CD4-positive, alpha-beta T cell treated with Interleukin-17A for 1 hour (primary cell): ENCODE measurements around the gene SHANK2.
"Not testable (repeated sequence)": the region's sequence is repeated elsewhere in the genome, so short reads cannot be mapped to it uniquely, and the experiment has no call there.

ENCODE experiments used
- DNase-seq: peaks from one replicate; pipeline ENCODE4 v3.0.0-alpha.2; 2020

The SHANK2 gene

GRCh38 chr11:71242391-71242790, 10.0 kb downstream of the SHANK2 start:
- no peak for DNase-seq

DNA sequence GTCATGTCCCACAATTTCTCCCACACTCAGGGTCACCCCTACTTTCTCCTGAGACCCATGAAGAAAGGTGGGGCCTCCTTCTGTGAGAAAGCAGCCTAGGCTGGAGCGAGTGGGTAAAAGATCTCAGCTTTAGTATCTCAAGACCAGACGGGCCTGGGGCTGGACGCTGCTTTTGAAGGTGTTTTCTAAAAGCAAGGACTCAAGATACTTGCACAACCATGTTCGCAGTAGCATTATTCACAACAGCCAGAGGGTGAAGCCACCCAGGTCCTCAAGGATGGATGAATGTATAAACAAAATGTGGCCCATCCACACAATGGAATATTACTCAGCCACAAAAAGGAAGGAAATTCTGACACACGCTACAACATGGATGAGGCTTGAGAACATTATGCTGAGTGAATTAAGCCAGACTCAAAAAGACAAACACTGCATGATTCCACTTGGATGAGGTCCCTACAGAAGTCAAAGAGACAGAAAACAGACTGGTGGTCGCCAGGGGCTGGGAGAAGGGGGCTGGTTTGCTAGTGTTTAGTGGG, 10.6 kb downstream of the SHANK2 start:
- DNase-seq, result no peak

DNA sequence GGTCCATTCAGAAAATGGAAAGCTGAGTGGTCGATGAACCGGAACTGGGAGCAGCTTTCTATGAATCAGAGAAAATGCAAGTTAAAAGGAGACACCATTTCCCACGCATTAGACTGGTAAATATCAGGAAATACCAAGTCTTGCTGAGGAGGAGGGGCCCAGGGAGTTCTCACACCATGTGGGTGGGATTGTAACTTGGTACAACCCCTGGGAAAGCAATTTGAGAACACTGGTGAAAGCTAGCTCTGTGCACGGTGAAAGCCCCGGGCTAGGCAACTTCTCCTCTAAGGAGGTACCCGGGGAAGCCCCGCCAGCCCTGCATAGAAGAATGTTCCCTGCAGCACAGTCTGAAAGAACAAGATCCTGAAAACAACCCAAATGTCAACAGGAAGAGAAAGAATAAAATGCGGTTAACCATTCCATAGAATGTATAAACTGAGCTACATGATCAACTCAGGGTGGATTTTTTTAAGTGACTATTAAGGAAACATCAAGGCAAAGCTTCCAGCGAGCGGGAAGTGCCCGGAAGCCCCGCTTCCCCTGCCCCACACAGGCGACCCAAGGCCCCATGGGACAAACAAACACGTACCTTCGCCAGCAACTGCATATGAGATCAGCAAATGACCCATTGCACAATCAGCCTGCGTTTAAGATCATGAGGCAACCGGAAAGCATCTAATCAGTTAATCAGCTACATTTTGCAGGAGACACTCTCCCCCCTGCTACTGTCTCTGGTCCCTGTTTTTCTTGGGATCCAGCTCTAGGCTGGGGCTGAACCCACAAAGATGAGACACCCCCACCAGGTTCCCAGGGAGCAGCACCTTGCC, 11.3 kb downstream of the SHANK2 start:
- no peak for DNase-seq

DNA sequence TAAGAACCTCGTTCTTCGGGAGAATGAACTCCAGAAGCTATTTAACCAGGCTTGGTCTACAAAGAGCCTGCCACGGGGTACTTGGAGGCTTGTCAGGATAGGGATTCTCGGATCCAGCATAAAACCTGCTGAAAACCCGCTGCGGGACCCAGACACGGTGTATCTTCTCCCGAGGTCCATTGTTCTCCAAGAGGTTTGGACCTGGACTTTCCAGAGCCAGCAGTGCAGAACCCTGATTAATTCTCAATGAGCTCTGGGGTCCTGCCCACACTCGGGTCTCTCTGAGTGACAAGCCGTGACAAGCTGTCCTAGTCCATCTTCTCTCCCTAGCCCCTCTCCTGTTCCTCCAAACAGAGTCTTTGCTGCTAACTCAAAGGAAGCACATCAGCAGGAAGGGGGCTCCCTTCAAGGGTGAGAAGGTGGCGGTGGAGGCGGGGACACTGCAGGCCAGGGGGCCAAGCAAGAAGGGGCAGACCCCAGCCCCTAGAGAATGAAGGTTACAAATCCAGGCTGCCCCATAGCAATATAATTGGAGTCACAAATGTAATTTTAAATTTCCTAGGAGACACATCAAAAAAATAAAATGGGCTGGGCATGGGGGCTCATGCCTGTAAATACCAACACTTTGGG, 12.2 kb downstream of the SHANK2 start:
- DNase-seq, result no peak

- no peak for DNase-seq
Observed at GRCh38 chr11:71239581-71239980, 12.8 kb downstream of the SHANK2 start.

GRCh38 chr11:71238941-71239340, 13.4 kb downstream of the SHANK2 start:
- no peak for DNase-seq

- DNase-seq, result no peak
Observed at GRCh38 chr11:71238285-71238875, 14.0 kb downstream of the SHANK2 start.

DNA sequence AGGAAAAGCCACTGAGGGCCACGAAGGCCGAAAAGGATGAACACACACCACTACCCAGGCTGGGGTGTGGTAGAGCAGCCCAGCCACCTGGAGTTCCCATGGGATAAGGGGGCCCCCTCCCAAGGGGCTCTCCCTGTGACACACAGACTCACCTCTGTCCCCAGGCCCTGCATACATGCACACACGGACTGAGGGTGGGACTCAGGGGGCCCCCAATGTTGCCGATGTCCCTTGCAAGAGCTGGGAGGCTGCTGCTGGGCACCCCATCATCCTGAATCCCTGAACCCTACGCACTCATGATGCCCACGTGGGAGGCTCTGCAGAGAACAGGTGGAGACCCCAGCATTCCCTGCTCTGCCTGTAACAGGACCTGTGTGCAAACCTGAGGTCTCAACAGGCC, 14.5 kb downstream of the SHANK2 start:
- no peak for DNase-seq

GRCh38 chr11:71236836-71237475, 15.4 kb downstream of the SHANK2 start:
- DNase-seq, result no peak

DNA sequence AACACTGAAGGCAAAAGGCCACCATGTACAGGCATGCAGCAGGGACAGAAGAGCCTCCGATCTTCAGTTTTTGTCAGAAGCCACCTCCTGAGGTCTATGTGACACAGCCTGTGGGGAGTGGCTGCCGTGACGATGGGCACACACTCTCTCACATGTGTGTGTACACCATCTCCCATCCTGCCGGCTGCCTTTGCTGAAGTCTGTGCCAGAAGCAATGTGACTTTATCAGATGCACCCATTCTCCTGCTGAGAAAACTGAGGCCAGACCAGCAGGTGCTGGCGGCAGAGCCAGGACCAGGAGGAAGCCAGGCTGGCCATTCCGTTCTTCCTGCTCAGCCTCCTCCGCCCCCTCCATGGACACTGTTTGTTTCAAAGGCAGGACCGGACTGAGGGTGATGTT, 16.7 kb downstream of the SHANK2 start:
- no peak for DNase-seq

GRCh38 chr11:71233896-71234852, 18.2 kb downstream of the SHANK2 start:
- not testable (repeated sequence) for DNase-seq

DNA sequence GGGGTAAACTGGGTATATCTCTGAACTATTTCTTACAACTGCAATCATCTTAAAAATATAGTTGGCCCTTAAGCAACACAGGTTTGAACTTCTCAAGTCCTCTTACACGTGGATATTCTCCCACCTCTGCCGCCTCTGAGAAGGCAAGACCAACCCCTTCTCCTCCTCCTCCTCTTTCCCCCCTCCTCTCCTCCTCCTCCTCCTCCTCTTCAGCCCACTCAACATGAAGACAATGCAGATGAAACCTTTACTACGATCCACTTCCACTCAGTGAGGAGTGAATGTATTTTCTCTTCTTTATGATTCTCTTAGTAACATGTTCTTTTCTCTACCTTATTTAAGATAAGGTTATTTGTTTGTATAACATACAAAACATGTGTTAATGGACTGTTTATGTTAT, 20.0 kb downstream of the SHANK2 start:
- DNase-seq, result no peak

DNA sequence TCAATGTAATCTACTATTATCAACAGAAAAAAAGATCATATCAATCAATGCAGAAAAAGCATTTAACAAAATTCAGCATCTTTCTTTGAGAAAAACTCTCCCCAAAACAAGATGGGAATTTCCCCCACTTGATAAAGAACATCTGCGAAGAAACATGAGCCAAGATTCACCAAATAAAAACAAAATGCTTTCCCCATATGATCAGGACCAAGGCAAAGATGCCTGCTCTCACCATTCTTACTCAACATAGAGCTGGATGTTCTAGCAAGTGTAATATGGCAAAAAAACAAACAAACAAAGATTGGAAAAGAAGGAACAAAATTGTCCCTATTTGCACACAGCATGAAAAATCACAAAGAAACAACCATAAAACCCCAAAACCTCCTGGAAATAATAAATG, 23.4 kb downstream of the SHANK2 start:
- no peak for DNase-seq

GRCh38 chr11:71227058-71227659, 25.2 kb downstream of the SHANK2 start:
- DNase-seq, result no peak

GRCh38 chr11:71223671-71224660, 28.4 kb downstream of the SHANK2 start:
- no peak for DNase-seq

GRCh38 chr11:71223081-71223405, 29.3 kb downstream of the SHANK2 start:
- no peak for DNase-seq

GRCh38 chr11:71222318-71223080, 29.9 kb downstream of the SHANK2 start:
- no peak for DNase-seq

GRCh38 chr11:71221821-71222220, 30.6 kb downstream of the SHANK2 start:
- no peak for DNase-seq

DNA sequence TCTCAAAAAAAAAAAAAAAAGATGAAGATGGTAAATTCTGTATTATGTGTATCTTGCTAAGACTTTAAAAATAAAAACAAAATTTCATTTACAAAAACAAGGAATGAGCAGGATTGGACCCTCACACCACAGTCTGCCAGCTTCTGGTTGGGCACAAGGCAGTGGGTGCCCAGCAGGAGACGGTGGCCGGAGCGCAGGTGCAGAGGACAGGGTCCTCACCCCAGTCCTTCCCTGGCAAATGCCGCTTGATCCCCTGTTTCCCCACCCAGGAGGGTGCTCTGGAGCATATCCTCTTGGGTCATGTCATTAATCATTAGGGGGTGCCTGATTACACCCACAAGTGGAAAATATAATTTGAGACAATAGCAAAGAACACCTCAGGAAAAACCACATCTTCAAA, 31.2 kb downstream of the SHANK2 start:
- DNase-seq, result no peak
